B cell (primary cell): ENCODE data around the gene EFHC2. TPM values are rescaled to one million over a fixed set of nuclear protein-coding genes. Genes with fewer than 3 reads are reported as not detected.

ENCODE experiments used
- ATAC-seq: fragments of 200-7000 bp; cut with Tn5 transposase; one replicate; pipeline ENCODE4 v1.10.0; 2021; ENCODE audit warnings: low read depth, mild to moderate bottlenecking, moderate number of reproducible peaks, moderate library complexity
- CTCF ChIA-PET: fragments of 350-600 bp; sonication (Branson Sonifier 250); formaldehyde crosslinking; loops from one replicate; lab custom pipeline; 2021; ENCODE audit warnings: antibody characterized with exemption, inconsistent platforms; lab: Charles Lee
- POLR2A ChIA-PET: fragments of 350-600 bp; sonication (Branson Sonifier 250); formaldehyde crosslinking; loops from one replicate; lab custom pipeline; 2021; ENCODE audit warnings: antibody characterized with exemption; lab: Charles Lee
- DNase-seq: peaks from one replicate; pipeline ENCODE4 v3.0.0; 2013
- H2AFZ ChIP-seq: 2 replicates; pipeline ENCODE4 v1.6.1; 2012; ENCODE audit warnings: mild to moderate bottlenecking, low read depth, low read length; ENCODE audit not compliant: insufficient read depth, poor library complexity, severe bottlenecking
- H3K27ac ChIP-seq, 2 donors: 1 replicate in 1 of 2; 2 replicates in 1 of 2; pipeline ENCODE4 v1.5.1; 2012 to 2013; ENCODE audit warnings: low read length in 2 of 2, mild to moderate bottlenecking in 2 of 2, moderate library complexity in 1 of 2
- H3K27me3 ChIP-seq, 4 experiments: fragments of 200-600 bp in 1 of 4; sonication (generic) in 1 of 4; replicated peaks in 1 of 4; 1 replicate in 2 of 4; 2 replicates in 2 of 4; pipeline versions ENCODE4 v1.6.1 to v1.7.0; 2013 to 2016; ENCODE audit warnings: low read length in 3 of 4, mild to moderate bottlenecking in 2 of 4, mixed read lengths in 1 of 4, moderate library complexity in 1 of 4; ENCODE audit not compliant: insufficient read depth in 4 of 4, control insufficient read depth in 3 of 4; ENCODE audit errors: control extremely low read depth in 1 of 4
- H3K36me3 ChIP-seq, 2 experiments: replicated peaks in 1 of 2; 1 replicate in 1 of 2; 2 replicates in 1 of 2; pipeline versions ENCODE4 v1.6.1 to v1.7.1; 2013; ENCODE audit warnings: low read length in 1 of 2; ENCODE audit not compliant: insufficient read depth in 2 of 2, control insufficient read depth in 1 of 2; ENCODE audit errors: control extremely low read depth in 1 of 2, extremely low read depth in 1 of 2
- H3K4me1 ChIP-seq, 2 donors: fragments of 200-600 bp in 1 of 2; sonication (generic) in 1 of 2; 1 replicate in 1 of 2; 2 replicates in 1 of 2; pipeline versions ENCODE4 v1.5.1 to v1.6.1; 2013 to 2017; ENCODE audit warnings: low read length in 2 of 2; ENCODE audit not compliant: control insufficient read depth in 2 of 2, insufficient read depth in 2 of 2
- H3K4me2 ChIP-seq: replicated peaks from 2 replicates; pipeline ENCODE3; 2012; ENCODE audit warnings: mild to moderate bottlenecking, low read depth, low read length; ENCODE audit not compliant: poor library complexity, severe bottlenecking
- H3K4me3 ChIP-seq, 5 experiments: fragments of 200-600 bp in 1 of 5; sonication (generic) in 1 of 5; 1 replicate in 3 of 5; 2 replicates in 2 of 5; pipeline versions ENCODE4 v1.5.1 to v1.7.0; 2011 to 2016; ENCODE audit warnings: low read length in 4 of 5, mild to moderate bottlenecking in 4 of 5, low read depth in 2 of 5, control low read depth in 1 of 5, moderate library complexity in 1 of 5; ENCODE audit not compliant: insufficient read depth in 1 of 5; ENCODE audit errors: control extremely low read depth in 1 of 5, extremely low read depth in 1 of 5
- H3K79me2 ChIP-seq: fragments of 200-600 bp; sonication (generic); one replicate; pipeline ENCODE4 v1.6.0; 2016; ENCODE audit warnings: low read length; ENCODE audit not compliant: control insufficient read depth, insufficient read depth
- H3K9ac ChIP-seq: fragments of 200-600 bp; sonication (generic); 2 replicates; pipeline ENCODE4 v1.6.1; 2017; ENCODE audit warnings: mild to moderate bottlenecking, low read length, moderate library complexity
- H3K9me3 ChIP-seq, 3 donors: one replicate each; pipeline versions ENCODE4 v1.6.1 to v1.7.1; 2013; ENCODE audit warnings: low read length in 2 of 3; ENCODE audit not compliant: control insufficient read depth in 2 of 3, insufficient read depth in 1 of 3; ENCODE audit errors: control extremely low read depth in 1 of 3
- H4K20me1 ChIP-seq: 2 replicates; pipeline ENCODE4 v1.6.0; 2012; ENCODE audit warnings: mild to moderate bottlenecking, low read length; ENCODE audit not compliant: insufficient read depth, control insufficient read depth, poor library complexity, severe bottlenecking
- H3K27ac Mint-ChIP-seq: one replicate; pipeline ENCODE4 v1.8.0; 2021; ENCODE audit warnings: mixed read lengths
- H3K27me3 Mint-ChIP-seq: one replicate; pipeline ENCODE4 v1.8.0; 2021; ENCODE audit warnings: mixed read lengths
- H3K4me1 Mint-ChIP-seq: one replicate; pipeline ENCODE4 v1.8.0; 2021; ENCODE audit warnings: mixed read lengths
- H3K4me3 Mint-ChIP-seq: one replicate; pipeline ENCODE4 v1.8.0; 2021; ENCODE audit warnings: mixed read lengths
- H3K9me3 Mint-ChIP-seq: one replicate; pipeline ENCODE4 v1.8.0; 2022; ENCODE audit warnings: mixed read lengths; ENCODE audit not compliant: insufficient read depth
- CTCF ChIP-seq: fragments of 200-600 bp; IDR thresholded peaks from one replicate; pipeline ENCODE4 v1.8.0; 2022; ENCODE audit warnings: antibody characterized with exemption, mild to moderate bottlenecking
- EZH2 ChIP-seq: IDR thresholded peaks from 2 replicates; pipeline ENCODE4 v1.6.1; 2012; ENCODE audit warnings: borderline replicate concordance, low read depth, mild to moderate bottlenecking, moderate library complexity, low read length; ENCODE audit not compliant: insufficient read depth, poor library complexity, severe bottlenecking
- WGBS: methylation state at CpG from one replicate; pipeline ENCODE4 v1.1.5; 2013; ENCODE audit warnings: missing lambda C conversion rate; ENCODE audit not compliant: insufficient coverage; 5-methylcytosine and 5-hydroxymethylcytosine counted together
- intact Hi-C: fragments of 100-400 bp; cut with micrococcal nuclease; formaldehyde crosslinking; loops from one replicate; pipeline ENCODE4 v1.10.0; 2022
- polyA plus RNA-seq: library from polyadenylated mRNA; depleted of rRNA; stranded (reverse); fragments of >200 nt; gene quantifications from 2 replicates; pipeline ENCODE4 v1.2.3, GENCODE V29; 2012
- total RNA-seq, 2 donors: library from RNA; stranded (reverse); fragments of 120-200 nt in 1 of 2; gene quantifications; 1 replicate in 1 of 2; 2 replicates in 1 of 2; pipeline versions ENCODE4 v1.2.3 to v1.2.4, GENCODE V29; 2013 to 2022

The EFHC2 gene
- total and polyA plus RNA-seq, 2 donors (not counting 1 experiment from before 2014, with no cell fraction given), result 0.12 to 0.47 TPM

GRCh38 chrX:44234541-44234940 is 108.9 kb downstream of the EFHC2 start:
- Histone ChIP-seq H3K9ac (no peak overlapping the region), H3K9me3 (no peaks in the 10 kb centered on the region), H3K4me1 (no peaks in the 10 kb centered on the region), H3K4me2 (no peak overlapping the region), H3K36me3 (no peaks in the 10 kb centered on the region), H4K20me1 (no peaks in the 10 kb centered on the region), H2AFZ (no peak overlapping the region), H3K27me3 (no peaks in the 10 kb centered on the region), H3K79me2 (no peaks in the 10 kb centered on the region), H3K4me3 (no peak overlapping the region), H3K27ac (no peak overlapping the region)
- Mint-ChIP-seq H3K9me3 (no peaks in the 10 kb centered on the region), H3K27me3 (peaks cover 10% of the 10 kb centered on the region), H3K27ac (no peak overlapping the region), H3K4me1 (no peaks in the 10 kb centered on the region), H3K4me3 (no peak overlapping the region)
- no CpG with 5 or more reads among the region's 2 CpGs for WGBS
- ATAC-seq, result no peak
- ChIA-PET CTCF (no interaction called here), POLR2A (no interaction called here)
- no peak for TF ChIP-seq CTCF
- TF ChIP-seq EZH2, result no peak
- intact Hi-C loops, result no loop called here
- no peak for DNase-seq

DNA sequence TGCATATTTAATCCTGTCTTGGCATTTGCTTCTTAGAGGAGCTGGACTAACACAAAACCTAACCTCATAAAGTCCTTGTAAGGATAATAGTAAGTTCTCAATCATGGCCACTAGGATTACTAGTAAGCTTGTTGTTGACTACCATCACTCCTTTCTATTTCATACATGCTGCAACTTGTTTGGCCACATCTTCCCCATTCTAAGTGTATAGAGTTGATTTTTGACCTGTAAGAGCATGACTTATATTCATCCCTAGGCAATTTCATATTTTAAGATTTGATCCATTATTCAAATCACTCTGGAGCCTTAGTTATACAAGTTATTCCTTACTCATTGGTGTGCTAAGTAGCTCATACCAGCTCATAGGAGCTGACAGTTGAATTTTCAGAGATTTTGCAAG is 109.4 kb downstream of the EFHC2 start:
- Histone ChIP-seq H3K79me2 (no peaks in the 10 kb centered on the region), H3K9me3 (no peaks in the 10 kb centered on the region), H3K36me3 (no peaks in the 10 kb centered on the region), H3K9ac (no peak overlapping the region), H2AFZ (no peak overlapping the region), H3K4me1 (no peaks in the 10 kb centered on the region), H4K20me1 (no peaks in the 10 kb centered on the region), H3K27ac (no peak overlapping the region), H3K27me3 (no peaks in the 10 kb centered on the region), H3K4me2 (no peak overlapping the region), H3K4me3 (no peak overlapping the region)
- intact Hi-C loops, result no loop called here
- POLR2A ChIA-PET, result no interaction called here
- peaks cover 1% of the 10 kb centered on the region for H3K4me1 Mint-ChIP-seq
- H3K27me3 Mint-ChIP-seq, result peaks cover 10% of the 10 kb centered on the region
- H3K9me3 Mint-ChIP-seq, result no peaks in the 10 kb centered on the region
- no peak for DNase-seq
- CTCF ChIA-PET, result no interaction called here
- no peak overlapping the region for H3K27ac Mint-ChIP-seq
- no peak for ATAC-seq
- H3K4me3 Mint-ChIP-seq, result no peak overlapping the region
- no peak for TF ChIP-seq EZH2
- TF ChIP-seq CTCF, result no peak
